Erythroblast (primary cell): ENCODE measurements around the gene CMTM7.

Experiments used
- GATA1 ChIP-seq: IDR thresholded peaks from 2 replicates; pipeline ENCODE4 v1.6.1; 2011; ENCODE audit warnings: low read depth, mild to moderate bottlenecking, control low read depth, low read length, moderate library complexity
- POLR2A ChIP-seq: IDR thresholded peaks from 2 replicates; pipeline ENCODE4 v1.6.1; 2011; ENCODE audit warnings: mild to moderate bottlenecking, low read length

GRCh38 chr3:32413845-32414521, 22.3 kb downstream of the CMTM7 start:
- TF ChIP-seq POLR2A: no peak
- TF ChIP-seq GATA1: no peak
